ENCODE results near the gene PDZK1.

- TF ChIP-seq CTCF (conservative IDR thresholded peaks at IDR 0.05; ENCODE audit: low read depth, low read length): no peak
- no peak for TF ChIP-seq EZH2phosphoT487 (IDR thresholded peaks at IDR 0.05; ENCODE audit: borderline replicate concordance, low read length)
Observed at GRCh38 chr1:145688328-145688727, 18.8 kb downstream of the PDZK1 start.
